ENCODE measurements around the gene AFMID.

Gene AFMID

DNA sequence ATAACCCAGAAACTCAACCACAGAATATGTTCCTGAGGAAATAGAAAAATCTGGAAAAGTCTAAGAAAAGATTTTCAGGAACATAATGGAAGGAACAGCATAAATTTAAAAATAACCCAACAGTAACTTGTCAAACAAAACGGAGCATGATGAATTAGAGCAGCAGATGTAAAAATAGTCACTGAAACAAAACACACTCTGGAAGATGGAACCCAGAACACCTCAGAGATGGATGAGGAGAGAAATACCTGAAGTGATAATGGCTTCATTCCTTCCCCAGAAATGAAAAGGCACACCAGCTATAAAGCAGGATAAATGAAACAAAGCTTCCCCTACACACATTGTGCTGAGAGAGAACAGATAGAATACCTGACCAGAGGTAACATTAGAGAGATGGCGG lies 6.7 kb upstream of the AFMID start:
- no peak for DNase-seq

DNA sequence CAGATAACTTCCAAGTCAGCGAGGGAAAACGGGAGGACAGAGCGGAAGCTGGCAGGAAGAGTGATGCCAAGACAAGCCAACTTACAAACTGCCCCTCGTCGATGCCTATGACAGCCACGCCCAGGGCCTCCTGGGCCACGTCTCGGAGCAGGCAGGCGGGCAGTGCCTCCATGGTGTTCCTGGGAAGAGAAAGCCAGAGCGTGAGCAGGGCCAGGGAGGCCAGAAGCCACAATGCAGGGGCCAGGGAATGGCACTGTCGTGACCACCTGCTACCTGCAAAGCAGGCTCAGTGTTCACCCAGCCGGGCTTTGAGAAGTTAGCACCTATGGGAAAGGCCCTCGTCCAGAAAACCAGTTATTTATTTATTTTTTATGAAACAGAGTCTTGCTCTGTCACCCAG lies 4.7 kb upstream of the AFMID start:
- no peak for DNase-seq

- DNase-seq = no peak
Measured at GRCh38 chr17:78183916-78184315, 3.2 kb upstream of the AFMID start.

DNA sequence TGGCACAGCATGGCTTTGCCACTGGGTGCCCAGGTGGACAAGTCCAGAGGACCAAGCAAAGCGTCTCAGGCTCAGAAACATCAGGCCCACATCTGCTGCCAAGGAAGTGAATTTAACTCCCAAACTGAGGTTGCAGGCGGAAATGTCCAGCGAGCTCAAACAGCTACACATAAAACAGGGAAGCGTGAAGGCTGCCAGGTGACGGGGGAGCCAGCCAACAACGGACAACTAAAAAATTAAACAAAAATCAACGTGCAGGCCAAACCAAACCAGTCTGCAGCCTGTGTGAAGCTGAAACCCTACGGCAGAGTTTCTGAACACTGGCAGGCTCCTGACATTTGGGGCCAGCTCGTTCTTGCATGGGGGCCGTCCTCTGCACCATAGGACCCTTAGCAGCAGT lies 2.8 kb upstream of the AFMID start:
- DNase-seq = no peak

GRCh38 chr17:78184868-78185267 lies 2.3 kb upstream of the AFMID start:
- no peak for DNase-seq

DNA sequence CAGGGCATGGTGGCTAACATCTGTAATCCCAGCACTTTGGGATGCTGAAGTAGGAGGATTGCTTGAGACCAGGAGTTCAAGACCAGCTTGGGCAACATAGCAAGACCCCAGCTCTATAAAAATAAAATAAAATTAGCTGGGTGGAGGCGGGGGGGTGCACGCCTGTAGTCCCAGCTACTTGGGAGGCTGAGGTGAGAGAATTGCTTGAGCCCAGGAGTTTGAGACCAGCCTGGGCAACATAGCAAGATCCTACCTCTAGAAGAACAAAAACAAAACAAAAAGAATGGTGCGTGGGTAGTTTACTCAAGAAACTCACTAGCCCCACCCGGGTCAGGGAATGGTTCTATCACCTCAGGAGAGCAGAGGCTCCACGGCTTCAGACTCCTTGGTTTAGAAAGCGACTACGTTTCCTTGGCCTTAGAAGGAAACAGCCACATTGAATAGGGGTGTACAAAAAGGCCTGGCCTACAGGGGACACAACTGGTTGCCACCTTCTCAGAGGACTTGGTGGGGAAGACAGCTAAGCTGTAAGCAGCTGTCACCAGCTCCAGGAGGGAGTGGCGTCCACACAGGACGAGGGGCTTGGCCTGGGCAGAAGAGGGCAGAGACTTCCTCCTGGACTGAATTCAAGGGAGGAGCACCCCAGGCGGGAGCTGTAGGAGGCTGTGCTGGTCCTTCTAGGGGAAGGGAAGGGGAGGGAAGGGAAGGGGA lies 1.0 kb upstream of the AFMID start:
- no peak for DNase-seq

- DNase-seq = no peak
Measured at GRCh38 chr17:78196716-78197115, 9.6 kb downstream of the AFMID start.

DNA sequence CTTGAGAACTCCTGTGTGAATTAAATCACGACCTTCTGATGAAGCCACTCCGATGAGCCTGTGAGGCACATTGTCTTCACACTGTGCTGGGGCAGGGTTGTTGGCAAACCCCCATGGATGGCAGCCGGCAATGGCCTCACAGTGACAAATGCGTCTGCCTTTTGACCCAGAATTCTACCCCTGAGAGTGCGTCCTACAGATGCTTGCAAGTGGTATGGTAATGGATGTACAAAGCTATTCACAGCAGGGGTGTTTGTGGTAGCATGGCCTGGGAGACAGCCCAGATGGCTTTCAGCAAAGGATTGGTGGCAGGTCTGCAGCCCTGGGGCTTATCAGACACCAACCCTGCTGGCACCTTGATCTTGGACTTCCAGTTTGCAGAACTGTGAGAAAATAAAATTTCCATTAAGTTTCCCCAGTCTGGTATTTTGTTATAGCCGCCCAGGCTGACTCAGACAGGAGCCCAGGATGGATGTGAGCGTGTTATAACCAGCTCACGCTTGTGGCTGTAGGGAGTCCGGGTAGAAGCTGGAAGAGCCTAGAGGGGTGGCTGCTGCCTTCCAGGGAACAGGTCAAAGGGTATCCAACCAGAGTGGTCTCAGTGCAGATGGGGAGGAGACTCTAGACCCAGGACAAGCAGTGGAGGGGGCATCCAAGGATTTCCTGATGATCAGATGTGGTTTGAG lies 10.1 kb downstream of the AFMID start:
- no peak for DNase-seq

GRCh38 chr17:78200451-78200850 lies 13.3 kb downstream of the AFMID start:
- no peak for DNase-seq

DNA sequence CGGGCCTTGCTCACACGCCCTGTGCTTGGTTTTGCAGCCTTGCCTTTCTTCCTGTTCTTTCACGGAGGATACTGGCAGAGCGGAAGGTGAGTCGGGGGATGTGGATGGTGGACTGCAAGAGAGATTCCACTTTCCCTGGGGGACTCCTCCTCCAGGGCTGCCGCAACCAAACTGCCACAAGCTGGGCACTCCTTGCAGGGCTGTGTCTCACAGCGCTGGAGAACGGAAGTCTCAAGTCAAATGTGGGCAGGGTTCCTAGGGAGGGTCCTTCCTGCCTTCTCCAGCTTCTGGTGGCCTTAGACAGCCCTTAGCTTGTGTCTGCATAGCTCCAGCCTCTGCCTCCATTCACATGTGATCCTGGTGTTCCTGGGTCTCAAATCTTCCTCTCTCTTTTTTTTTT lies 15.5 kb downstream of the AFMID start:
- DNase-seq = no peak

- no peak for DNase-seq
Measured at GRCh38 chr17:78204387-78205123, 17.4 kb downstream of the AFMID start.

GRCh38 chr17:78205124-78205775 lies 18.1 kb downstream of the AFMID start:
- no peak for DNase-seq

- no peak for DNase-seq
Measured at GRCh38 chr17:78206298-78206697, 19.1 kb downstream of the AFMID start.

DNA sequence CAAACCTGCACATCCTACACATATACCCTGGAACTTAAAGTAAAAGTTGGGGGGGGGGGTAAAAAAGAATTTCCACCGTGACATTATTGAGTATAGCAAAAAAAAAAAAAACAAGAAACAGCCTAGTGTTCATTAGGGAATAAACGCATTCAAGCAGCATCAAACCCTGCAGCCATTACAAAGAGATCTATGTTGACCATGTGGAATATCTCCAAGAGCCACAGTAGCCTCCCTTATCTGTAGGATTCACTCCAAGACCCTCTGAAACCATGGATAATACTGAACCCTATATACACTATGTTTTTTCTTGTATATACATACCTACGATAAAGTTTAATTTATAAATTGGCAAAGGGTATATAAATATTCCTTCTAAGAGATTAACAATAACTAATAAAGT lies 21.3 kb downstream of the AFMID start:
- no peak for DNase-seq

DNA sequence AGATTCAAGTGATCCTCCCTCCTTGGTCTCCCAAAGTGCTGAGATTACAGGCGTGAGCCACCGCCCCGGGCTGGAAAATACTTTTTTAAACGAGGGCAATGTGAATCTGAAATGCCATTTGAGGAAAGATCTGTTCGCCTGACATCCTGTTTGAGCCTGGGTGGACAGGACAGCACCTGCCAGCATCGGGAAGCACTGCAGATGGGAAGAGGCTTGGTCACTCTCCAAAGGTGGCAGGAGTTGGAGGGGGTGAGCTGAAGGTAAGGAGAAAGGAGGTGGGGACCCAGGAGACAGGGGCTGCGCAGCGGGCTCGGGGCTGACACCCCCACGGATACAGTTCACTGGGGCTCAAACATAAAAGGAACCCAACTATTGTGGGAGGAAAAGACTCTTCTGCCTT lies 22.9 kb downstream of the AFMID start:
- DNase-seq = no peak

DNA sequence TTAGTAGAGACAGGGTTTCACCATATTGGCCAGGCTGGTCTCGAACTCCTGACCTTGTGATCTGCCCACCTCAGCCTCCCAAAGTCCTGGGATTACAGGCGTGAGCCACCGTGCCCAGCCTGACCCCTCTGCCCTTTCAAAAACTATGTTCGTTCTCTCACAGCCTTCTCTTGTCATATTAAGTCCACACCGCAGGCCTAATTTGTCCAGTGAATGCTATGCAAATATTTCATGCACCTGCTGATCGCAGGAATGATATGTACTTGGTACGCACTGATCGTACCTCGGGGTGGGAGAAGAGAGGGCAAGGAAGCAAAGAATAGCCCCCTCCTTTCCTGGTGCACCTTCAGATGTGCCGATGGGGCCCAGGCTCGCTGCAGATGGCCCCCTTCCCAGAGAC lies 23.9 kb downstream of the AFMID start:
- DNase-seq = no peak

DNA sequence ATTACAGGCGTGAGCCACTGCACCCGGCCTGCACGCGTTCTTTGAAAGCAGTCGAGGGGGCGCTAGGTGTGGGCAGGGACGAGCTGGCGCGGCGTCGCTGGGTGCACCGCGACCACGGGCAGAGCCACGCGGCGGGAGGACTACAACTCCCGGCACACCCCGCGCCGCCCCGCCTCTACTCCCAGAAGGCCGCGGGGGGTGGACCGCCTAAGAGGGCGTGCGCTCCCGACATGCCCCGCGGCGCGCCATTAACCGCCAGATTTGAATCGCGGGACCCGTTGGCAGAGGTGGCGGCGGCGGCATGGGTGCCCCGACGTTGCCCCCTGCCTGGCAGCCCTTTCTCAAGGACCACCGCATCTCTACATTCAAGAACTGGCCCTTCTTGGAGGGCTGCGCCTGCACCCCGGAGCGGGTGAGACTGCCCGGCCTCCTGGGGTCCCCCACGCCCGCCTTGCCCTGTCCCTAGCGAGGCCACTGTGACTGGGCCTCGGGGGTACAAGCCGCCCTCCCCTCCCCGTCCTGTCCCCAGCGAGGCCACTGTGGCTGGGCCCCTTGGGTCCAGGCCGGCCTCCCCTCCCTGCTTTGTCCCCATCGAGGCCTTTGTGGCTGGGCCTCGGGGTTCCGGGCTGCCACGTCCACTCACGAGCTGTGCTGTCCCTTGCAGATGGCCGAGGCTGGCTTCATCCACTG lies 27.0 kb downstream of the AFMID start, which contains the start of gene BIRC5:
Gene BIRC5 (plus strand): TSS at position 238 of the 690 bp plus-strand sequence. CDS start 64 bp downstream, at position 302.
- DNase-seq = peak; percentile 70

DNA sequence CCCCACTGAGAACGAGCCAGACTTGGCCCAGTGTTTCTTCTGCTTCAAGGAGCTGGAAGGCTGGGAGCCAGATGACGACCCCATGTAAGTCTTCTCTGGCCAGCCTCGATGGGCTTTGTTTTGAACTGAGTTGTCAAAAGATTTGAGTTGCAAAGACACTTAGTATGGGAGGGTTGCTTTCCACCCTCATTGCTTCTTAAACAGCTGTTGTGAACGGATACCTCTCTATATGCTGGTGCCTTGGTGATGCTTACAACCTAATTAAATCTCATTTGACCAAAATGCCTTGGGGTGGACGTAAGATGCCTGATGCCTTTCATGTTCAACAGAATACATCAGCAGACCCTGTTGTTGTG lies 27.5 kb downstream of the AFMID start:
- DNase-seq = no peak

DNA sequence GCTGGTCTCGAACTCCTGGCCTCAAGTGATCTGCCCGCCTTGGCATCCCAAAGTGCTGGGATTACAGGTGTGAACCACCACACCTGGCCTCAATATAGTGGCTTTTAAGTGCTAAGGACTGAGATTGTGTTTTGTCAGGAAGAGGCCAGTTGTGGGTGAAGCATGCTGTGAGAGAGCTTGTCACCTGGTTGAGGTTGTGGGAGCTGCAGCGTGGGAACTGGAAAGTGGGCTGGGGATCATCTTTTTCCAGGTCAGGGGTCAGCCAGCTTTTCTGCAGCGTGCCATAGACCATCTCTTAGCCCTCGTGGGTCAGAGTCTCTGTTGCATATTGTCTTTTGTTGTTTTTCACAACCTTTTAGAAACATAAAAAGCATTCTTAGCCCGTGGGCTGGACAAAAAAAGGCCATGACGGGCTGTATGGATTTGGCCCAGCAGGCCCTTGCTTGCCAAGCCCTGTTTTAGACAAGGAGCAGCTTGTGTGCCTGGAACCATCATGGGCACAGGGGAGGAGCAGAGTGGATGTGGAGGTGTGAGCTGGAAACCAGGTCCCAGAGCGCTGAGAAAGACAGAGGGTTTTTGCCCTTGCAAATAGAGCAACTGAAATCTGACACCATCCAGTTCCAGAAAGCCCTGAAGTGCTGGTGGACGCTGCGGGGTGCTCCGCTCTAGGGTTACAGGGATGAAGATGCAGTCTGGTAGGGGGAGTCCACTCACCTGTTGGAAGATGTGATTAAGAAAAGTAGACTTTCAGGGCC lies 32.4 kb downstream of the AFMID start:
- DNase-seq = no peak

DNA sequence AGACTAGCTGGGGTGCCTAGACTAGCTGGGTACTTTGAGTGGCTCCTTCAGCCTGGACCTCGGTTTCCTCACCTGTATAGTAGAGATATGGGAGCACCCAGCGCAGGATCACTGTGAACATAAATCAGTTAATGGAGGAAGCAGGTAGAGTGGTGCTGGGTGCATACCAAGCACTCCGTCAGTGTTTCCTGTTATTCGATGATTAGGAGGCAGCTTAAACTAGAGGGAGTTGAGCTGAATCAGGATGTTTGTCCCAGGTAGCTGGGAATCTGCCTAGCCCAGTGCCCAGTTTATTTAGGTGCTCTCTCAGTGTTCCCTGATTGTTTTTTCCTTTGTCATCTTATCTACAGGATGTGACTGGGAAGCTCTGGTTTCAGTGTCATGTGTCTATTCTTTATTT lies 35.9 kb downstream of the AFMID start:
- no peak for DNase-seq

DNA sequence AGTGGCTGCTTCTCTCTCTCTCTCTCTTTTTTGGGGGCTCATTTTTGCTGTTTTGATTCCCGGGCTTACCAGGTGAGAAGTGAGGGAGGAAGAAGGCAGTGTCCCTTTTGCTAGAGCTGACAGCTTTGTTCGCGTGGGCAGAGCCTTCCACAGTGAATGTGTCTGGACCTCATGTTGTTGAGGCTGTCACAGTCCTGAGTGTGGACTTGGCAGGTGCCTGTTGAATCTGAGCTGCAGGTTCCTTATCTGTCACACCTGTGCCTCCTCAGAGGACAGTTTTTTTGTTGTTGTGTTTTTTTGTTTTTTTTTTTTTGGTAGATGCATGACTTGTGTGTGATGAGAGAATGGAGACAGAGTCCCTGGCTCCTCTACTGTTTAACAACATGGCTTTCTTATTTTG lies 36.6 kb downstream of the AFMID start:
- no peak for DNase-seq
